Erythroblast (primary cell): ENCODE measurements around the gene PRLR.

Experiments used
- GATA1 ChIP-seq: IDR thresholded peaks from 2 replicates; pipeline ENCODE4 v1.6.1; 2011; ENCODE audit warnings: low read depth, mild to moderate bottlenecking, control low read depth, low read length, moderate library complexity
- POLR2A ChIP-seq: IDR thresholded peaks from 2 replicates; pipeline ENCODE4 v1.6.1; 2011; ENCODE audit warnings: mild to moderate bottlenecking, low read length

GRCh38 chr5:35246900-35247647 is 16.8 kb upstream of the PRLR start:
- no peak for TF ChIP-seq POLR2A
- no peak for TF ChIP-seq GATA1
